MM.1S (cell line): Measurements from ENCODE around the gene SLC25A25.

Experiments
- CTCF ChIP-seq: fragments of 300-600 bp; sonication (generic); IDR thresholded peaks from 2 replicates; pipeline ENCODE4 v1.5.1; 2016; ENCODE audit warnings: antibody characterized with exemption, low read length, mixed read lengths
- EZH2 ChIP-seq: fragments of 300-600 bp; sonication (generic); optimal IDR thresholded peaks from 2 replicates; pipeline ENCODE3; 2017; ENCODE audit warnings: low read depth, mild to moderate bottlenecking, antibody characterized with exemption, low read length, mixed read lengths
- EZH2phosphoT487 ChIP-seq: fragments of 300-600 bp; sonication (generic); IDR thresholded peaks from 2 replicates; pipeline ENCODE4 v1.6.1; 2018; ENCODE audit warnings: antibody characterized with exemption, low read length

- TF ChIP-seq CTCF (no peak), EZH2 (no peak), EZH2phosphoT487 (no peak)
Observed at GRCh38 chr9:128124451-128124850, 56.4 kb downstream of the SLC25A25 start.
